ENCODE results near the gene NXPH1.

DNA sequence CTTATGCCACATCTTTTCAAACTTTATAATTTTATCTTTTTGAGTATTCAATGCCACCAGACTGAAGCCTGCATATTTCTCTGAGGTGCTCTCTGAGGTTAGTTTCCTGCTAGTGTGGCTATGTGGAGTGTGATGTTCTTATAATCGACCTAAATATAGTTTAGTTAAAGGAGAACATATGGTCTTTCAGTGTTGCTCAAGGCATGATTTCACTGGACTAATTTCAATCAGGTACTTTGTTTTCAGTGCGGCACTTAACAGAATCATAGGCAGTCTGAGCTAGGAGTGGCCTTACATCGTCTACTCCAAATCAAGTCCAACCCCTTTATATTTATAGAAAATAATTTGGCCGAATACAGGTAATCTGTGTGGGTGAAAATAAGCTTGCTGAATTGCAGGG lies 134.2 kb downstream of the NXPH1 start:
- no peak for TF ChIP-seq POLR2A (IDR thresholded peaks at IDR 0.05)
- TF ChIP-seq, protein P1, sequence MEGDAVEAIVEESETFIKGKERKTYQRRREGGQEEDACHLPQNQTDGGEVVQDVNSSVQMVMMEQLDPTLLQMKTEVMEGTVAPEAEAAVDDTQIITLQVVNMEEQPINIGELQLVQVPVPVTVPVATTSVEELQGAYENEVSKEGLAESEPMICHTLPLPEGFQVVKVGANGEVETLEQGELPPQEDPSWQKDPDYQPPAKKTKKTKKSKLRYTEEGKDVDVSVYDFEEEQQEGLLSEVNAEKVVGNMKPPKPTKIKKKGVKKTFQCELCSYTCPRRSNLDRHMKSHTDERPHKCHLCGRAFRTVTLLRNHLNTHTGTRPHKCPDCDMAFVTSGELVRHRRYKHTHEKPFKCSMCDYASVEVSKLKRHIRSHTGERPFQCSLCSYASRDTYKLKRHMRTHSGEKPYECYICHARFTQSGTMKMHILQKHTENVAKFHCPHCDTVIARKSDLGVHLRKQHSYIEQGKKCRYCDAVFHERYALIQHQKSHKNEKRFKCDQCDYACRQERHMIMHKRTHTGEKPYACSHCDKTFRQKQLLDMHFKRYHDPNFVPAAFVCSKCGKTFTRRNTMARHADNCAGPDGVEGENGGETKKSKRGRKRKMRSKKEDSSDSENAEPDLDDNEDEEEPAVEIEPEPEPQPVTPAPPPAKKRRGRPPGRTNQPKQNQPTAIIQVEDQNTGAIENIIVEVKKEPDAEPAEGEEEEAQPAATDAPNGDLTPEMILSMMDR (IDR thresholded peaks at IDR 0.05): no peak

Measured in ovary (tissue), 3 donors.